ENCODE measurements around the gene ZNF100.
"Not testable (repeated sequence)": the region's sequence is repeated elsewhere in the genome, so short reads cannot be mapped to it uniquely, and the experiment has no call there.

DNA sequence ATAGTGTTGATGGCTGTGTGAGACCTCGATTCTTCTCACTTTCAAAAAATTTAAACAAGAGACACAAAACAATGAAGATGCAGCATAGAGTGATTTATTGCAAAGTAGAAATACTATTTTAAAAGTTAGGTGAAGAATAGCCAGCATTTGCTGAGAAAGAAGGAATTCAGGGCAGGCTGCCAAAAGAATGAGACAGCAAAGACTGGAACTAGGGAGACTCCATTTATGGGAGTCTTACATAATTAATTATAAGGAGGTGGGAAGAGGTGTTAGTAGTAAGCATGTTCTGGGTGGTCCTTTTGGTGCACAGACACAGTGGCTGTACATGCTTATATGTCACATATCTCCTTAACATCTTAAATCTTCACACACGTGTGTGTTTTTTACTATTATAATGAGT lies 93.9 kb downstream of the ZNF100 start:
- TF ChIP-seq, protein P1, sequence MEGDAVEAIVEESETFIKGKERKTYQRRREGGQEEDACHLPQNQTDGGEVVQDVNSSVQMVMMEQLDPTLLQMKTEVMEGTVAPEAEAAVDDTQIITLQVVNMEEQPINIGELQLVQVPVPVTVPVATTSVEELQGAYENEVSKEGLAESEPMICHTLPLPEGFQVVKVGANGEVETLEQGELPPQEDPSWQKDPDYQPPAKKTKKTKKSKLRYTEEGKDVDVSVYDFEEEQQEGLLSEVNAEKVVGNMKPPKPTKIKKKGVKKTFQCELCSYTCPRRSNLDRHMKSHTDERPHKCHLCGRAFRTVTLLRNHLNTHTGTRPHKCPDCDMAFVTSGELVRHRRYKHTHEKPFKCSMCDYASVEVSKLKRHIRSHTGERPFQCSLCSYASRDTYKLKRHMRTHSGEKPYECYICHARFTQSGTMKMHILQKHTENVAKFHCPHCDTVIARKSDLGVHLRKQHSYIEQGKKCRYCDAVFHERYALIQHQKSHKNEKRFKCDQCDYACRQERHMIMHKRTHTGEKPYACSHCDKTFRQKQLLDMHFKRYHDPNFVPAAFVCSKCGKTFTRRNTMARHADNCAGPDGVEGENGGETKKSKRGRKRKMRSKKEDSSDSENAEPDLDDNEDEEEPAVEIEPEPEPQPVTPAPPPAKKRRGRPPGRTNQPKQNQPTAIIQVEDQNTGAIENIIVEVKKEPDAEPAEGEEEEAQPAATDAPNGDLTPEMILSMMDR (IDR thresholded peaks at IDR 0.05; ENCODE audit: poor library complexity) = not testable (repeated sequence)
- TF ChIP-seq EZH2 (IDR thresholded peaks at IDR 0.05; ENCODE audit: borderline replicate concordance); EZH2phosphoT487 (IDR thresholded peaks at IDR 0.05; ENCODE audit: low read depth, severe bottlenecking, unreplicated experiment): not testable (repeated sequence)
